Hippocampal formation (tissue), 2 donors: Measurements from ENCODE around the gene ZSCAN10.
A peak's percentile ranks its signal among the peaks of the same experiment; 100 is the strongest.

ENCODE experiments used
- DNase-seq, 2 donors: peaks; one replicate each; lab custom pipeline; 2025; lab: John Stamatoyannopoulos, UW

Gene ZSCAN10

DNA sequence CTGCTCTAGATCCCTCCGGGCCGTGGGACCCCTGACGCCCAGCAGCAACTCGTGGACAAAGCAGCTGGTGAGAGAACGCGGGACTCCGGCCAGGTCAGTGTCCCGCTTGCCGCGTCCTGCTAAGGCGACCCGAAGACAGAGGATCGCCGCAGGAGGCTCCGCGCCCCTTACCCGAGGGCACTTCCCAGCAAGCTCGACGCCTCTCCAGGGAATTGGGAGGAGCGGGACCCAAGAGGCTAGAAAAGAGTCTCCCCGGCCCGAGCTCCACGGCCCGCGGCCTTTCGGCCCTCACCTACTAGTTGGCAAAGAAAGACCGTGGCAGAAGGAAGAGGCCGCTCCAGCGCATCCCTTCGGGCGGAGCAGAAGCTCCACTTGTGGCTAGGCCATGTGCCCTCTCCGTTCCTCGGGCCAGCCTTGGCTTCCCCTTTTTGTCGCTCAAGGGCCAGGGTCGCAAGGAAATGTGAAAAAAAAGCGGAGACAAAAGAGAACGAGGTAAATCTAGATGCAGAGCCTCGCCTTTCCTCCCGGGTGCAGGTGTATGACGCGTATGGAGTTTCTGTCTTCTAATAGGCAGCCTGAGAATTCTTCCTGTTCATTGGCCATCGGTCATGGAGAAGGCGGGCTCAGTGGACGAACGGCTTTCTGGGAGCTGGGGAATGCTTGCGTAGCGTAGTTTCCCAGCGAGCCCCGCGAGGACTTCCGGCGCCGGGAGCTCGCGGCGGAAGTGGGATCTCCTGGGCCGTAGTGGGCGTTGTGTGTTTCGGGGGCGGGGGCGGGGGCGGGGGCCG is 35.4 kb upstream of the ZSCAN10 start, which contains the start of gene ZNF213:
ZNF213 (plus strand) TSS at position 692 of the 788 bp plus-strand sequence. CDS start 2,252 bp downstream, outside the sequence.
- peak; percentile 95 to 98 for DNase-seq

DNA sequence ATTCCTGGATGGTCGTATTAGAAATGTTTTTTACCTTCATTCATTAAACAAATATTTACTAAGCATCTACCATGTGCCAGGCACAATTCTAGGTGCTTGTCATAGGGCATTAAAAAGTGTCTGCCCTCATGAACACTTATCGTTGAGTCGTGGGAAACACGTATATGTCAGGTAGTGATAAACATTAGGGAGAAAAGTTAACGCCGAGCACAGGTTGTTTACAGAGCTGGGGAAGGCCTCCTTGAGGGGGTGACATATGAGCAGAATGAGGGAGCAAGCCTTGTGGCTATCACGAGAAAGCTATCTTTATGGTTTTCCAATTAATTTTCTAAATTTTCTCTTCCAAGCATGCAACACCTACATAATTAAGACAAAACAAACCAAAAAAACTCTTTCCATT is 34.8 kb upstream of the ZSCAN10 start:
- no peak for DNase-seq

- DNase-seq, result no peak
Observed at GRCh38 chr16:3131755-3132377, 32.8 kb upstream of the ZSCAN10 start.

GRCh38 chr16:3129137-3130131 is 30.3 kb upstream of the ZSCAN10 start:
- peak; percentile 79 to 91 for DNase-seq

DNA sequence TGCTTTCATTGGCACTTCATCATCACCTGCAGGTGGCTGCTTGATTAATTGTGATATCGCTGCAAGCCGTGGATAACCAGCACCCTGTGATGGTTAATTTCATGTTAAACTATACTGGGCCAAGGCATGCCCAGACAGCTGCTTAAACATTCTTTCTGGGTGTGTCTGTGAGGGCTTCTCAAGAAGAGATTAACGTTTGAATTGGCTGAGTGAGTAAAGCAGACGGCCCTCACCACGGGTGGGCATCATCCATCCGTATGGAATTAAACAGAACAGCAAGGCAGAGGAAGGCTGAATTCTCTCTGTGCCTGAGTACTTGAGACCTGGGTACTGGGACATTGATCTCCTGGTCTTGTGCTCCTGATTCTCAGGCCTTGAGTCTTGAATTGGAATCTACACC is 28.7 kb upstream of the ZSCAN10 start:
- DNase-seq, result no peak

DNA sequence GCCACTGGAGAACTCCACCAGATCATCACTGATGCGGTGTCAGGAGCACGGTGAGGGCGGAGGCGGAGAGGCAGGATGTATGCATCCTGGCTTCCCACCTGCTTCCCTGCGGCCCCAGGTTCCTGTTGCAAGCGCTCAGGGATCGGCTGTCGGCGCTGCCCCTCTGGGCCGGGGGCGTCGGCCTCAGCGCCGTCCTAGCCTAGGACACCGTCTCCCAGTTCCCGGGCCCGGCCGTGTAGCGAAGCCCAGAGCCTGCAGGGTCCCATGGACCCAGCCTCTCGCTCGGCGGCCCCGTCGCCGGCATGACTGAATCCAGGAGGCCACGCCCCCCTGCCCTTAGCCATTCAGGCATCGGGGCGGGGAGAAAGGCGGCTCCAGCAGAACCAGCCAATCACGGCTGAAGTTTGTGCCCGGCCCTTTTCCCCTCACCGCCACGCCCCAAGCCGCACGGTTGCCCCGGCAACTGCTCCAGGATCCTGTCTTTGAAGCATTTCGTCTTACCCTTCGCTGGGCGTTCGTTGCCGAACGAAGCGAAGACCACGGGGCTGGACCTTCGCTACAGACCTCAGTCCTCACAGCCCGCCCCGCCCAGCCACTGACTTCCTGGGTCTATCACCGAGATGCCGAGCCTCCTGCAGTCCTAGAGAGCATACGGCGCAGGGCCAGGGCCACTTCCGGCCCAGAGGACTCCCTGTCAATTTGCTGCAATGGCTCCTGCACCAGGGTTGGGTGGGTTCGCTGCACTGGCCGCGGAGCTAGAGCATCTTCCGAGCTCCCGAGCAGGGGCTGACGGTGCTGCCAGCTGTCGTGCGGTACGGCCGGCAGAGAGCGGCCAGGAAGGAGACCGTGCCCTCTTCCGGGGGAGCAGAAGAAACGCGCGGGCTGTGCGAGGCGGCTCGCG is 25.1 kb upstream of the ZSCAN10 start:
- DNase-seq, result peak; percentile 90 to 93

- no peak for DNase-seq
Observed at GRCh38 chr16:3122926-3123570, 24.0 kb upstream of the ZSCAN10 start.

GRCh38 chr16:3121851-3122467 is 22.9 kb upstream of the ZSCAN10 start:
- DNase-seq, result no peak

DNA sequence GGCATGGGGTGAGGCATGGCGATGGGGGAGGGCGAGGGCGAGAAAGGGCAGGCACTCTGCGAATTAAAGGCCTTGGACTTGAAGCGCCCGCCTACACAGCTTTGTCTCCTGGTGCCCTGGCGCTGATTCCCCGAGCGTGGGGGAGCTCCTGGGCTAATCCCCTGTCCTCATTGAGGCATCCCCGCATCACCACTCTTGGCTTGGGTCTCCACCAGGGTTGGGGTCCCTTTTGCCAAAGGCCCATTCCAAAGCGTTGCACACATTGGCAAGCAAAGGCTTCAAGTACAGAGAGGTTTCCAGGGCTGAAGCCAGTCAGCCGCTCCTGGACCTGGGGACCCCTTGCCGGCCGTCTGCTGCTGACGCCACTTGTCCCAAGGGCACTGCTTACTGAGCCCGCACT is 21.3 kb upstream of the ZSCAN10 start:
- no peak for DNase-seq

DNA sequence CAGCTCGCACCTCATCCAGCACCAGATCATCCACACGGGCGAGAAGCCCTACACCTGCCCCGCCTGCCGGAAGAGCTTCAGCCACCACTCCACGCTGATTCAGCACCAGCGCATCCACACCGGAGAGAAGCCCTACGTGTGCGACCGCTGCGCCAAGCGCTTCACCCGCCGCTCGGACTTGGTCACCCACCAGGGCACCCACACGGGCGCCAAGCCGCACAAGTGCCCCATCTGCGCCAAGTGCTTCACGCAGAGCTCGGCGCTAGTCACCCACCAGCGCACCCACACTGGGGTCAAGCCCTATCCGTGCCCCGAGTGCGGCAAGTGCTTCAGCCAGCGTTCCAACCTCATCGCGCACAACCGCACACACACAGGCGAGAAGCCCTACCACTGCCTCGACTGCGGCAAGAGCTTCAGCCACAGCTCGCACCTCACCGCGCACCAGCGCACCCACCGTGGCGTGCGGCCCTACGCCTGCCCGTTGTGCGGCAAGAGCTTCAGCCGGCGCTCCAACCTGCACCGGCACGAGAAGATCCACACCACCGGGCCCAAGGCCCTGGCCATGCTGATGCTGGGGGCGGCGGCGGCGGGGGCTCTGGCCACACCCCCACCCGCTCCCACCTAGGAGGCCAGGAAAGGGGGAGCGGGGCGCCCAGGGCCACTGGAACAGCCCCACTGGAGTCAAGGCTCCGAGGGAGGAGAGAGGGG is 20.8 kb upstream of the ZSCAN10 start:
- DNase-seq, result no peak

- no peak for DNase-seq
Observed at GRCh38 chr16:3119286-3119685, 20.2 kb upstream of the ZSCAN10 start.

DNA sequence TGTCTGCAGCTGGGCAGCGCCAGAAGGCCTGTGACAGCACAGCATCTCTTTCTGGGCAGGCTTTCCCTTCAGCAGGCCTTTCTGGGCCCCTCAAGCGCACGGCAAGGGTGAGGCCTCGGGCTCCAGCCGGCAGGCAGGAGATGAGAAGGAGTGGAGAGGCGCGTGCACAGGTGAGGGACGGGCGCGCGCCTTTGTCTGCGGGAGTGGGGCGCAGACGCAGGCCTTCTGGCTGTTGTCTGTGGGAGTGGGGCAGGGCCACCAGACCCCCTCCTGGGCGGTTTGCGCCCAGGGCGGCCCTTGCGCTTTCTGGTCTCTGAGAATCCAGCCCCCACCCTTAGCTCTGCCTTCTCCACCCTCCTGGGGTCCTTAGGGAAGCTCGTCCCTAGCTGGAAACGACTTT is 19.8 kb upstream of the ZSCAN10 start:
- no peak for DNase-seq

DNA sequence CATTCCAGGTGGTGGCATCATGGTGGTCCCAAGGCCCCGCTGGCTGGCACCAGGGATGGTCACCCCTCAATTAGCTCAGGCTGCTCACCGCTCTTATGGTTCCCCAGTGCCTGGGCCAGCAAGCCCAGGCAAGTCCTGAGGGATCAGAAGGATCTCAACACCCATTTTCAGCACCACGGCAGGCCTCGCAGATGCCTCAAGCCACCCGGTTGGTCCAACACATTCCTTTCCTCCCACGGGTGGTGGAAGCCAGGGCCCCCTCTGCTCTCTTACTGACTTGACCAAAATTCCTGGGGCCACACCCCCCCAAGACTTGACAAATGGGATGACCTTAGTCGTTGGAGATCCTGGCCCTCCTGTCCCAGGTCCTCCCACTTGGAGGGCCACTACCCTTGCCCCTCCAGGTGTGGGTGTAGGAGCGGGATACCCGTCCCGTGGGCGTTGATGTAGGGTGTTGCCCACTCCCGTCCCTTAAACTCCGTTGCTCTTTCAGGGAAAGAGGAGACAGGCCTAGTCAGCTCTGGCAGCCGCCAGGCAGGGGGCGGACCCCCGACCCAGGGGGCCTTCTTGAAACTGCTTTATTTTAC is 19.2 kb upstream of the ZSCAN10 start:
- DNase-seq, result no peak

GRCh38 chr16:3115561-3115960 is 16.5 kb upstream of the ZSCAN10 start:
- no peak for DNase-seq

DNA sequence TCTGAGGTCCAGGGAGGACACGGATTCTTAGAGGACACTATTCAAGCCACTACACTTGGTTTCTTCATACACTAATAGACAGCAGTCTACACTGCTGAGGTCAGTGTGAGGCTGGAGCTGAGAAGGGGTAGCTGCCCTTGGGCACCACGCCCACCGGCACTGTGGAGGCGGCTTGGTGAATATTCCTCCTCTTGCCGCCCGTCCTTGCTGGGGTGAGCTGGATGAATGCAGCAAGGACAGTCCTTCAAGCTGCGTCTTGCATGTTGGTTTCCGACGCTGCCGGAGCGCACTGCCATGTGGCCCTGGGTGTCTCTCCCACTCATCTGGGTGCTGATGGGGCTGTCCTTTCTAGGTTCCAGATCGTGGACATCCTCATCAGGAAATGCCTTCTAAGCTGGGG is 15.9 kb upstream of the ZSCAN10 start:
- no peak for DNase-seq

DNA sequence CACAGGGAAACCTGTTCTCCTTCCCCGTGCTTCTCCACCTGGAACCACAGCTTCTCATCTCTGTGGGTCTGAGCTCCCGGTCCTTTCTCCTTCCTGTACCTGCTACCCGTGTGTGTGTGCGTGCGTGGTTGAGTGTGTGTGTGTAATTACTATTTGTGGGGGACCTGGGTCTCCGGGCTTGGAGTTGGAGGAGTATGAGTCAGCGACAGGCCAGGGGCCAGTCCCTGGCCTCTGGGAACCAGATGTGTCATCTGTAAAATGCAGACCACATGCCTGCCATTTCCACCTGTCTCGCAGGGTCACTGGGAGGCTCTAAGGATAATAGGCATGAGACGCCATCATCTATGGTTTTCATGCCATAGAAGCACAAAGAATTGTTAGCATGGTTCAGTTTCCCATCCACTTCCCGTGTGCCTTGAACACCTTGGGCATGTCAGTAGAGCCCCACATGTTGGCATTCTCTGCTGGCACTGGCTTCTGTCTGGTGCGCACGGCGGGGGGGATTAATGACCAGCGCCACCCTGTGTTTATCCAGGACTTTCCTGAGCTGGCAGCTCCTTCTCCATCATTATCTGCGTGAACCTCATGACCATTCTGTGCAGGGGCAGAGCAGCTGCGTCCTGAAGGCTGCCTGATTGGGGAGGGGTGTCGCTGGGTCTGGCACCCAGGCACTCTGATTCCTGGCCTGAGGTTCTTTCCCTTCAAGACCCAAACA is 14.8 kb upstream of the ZSCAN10 start:
- no peak for DNase-seq

GRCh38 chr16:3112881-3113574 is 13.9 kb upstream of the ZSCAN10 start:
- no peak for DNase-seq
